Activated CD8-positive, alpha-beta memory T cell treated with anti-CD3 and anti-CD28 coated beads for 1 hour (primary cell): Measurements from ENCODE around the gene CFAP410.
"Not testable (repeated sequence)": the region's sequence is repeated elsewhere in the genome, so short reads cannot be mapped to it uniquely, and the experiment has no call there.

Source experiments
- DNase-seq, 2 donors: peaks; one replicate each; pipeline ENCODE4 v3.0.0-alpha.2; 2020; ENCODE audit warnings: low read depth in 1 of 2; ENCODE audit errors: extremely low read depth in 1 of 2

Gene CFAP410

DNA sequence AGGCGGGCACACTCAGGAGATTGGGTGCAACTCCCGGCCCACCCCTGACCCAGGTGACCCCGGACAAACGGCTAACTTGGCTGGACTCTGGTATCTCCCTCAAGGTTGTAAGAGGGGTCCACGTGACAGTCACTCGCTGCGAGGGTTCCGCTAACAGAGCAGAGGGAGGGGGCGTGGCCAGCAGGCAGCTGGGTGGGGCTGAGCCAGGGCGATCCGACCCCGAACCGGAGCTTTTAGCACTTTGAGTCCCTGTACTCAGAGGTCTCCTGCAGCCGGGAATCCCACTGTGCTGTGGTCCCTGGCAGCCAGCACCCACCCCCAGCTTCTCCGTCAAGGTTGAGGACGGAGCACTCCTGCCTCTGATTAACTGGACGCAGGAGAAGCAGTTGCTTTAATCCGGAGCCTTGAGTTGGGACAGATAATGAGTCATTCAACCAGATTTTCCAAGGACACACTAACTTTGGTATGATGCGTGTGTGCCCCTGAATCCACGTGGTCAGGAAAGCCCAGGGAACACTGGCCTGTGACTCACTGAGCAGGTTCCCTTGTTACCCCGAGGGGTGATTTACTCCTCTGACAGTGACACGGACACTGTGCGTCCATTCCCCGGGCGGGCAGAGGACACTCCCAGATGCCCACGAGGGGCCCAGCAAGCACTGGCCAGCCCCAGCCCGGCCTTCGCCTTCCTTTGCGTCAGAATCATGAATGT lies 31.0 kb upstream of the CFAP410 start:
- DNase-seq, result no peak

- no peak for DNase-seq
Observed at GRCh38 chr21:44368711-44369446, 29.7 kb upstream of the CFAP410 start.

DNA sequence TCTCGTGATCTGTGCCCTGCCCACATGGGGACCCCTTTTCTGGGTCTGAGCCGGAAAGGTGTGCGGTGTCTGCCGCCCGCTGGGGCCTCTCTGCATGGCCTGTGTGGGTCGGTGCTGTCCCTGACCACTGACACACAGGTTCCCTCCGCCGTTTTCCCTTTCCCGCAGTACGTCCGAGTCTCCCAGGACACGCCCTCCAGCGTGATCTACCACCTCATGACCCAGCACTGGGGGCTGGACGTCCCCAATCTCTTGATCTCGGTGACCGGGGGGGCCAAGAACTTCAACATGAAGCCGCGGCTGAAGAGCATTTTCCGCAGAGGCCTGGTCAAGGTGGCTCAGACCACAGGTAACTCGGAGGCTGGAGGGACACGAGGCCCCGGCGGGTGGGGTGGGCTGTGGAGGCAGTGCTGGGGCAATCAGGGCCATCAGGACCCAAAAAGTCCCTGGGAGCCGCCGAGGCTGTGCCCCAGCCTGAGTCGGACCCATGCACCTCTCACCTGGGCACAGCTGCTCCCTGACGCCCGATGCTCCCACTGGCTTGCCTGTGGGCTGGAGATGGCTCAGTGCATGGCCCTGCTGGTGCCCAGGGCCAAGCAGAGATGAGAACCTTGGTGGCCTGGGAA lies 27.5 kb upstream of the CFAP410 start:
- no peak for DNase-seq

GRCh38 chr21:44365967-44366585 lies 26.9 kb upstream of the CFAP410 start:
- DNase-seq, result no peak

DNA sequence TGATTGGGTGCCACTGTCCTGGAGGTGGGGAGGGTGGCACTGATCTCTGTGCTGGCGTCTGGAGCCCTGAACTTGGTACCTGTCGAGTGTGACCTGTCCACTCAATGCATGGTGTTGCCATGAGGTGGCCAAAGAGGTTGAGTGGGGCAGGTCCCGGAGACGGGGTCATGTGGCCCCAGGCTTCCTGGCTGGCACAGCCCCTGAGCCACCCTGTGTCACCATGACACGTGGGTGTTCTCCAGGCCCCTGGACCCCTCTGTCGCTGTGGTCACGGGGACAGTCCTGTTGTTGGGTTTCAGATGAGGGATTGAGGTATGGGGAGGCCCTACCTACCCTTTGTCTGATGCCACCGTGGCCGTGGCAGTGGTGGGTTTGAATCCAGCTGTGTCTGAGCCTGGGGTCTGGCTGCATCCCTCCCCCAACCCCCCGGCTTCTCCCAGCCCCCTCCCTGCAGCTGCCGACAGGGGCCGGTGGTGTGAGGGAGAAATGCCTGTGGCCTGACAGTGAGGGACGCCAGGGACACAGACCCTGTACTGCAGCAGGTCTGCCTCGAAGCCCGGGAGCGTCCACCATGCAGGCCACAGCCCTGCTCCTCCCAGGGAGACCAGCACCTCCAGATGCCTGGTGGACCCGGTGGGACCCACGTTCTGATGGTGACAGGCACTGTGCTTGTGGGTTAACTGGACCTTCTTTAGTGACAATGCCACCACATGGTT lies 26.2 kb upstream of the CFAP410 start:
- no peak for DNase-seq

DNA sequence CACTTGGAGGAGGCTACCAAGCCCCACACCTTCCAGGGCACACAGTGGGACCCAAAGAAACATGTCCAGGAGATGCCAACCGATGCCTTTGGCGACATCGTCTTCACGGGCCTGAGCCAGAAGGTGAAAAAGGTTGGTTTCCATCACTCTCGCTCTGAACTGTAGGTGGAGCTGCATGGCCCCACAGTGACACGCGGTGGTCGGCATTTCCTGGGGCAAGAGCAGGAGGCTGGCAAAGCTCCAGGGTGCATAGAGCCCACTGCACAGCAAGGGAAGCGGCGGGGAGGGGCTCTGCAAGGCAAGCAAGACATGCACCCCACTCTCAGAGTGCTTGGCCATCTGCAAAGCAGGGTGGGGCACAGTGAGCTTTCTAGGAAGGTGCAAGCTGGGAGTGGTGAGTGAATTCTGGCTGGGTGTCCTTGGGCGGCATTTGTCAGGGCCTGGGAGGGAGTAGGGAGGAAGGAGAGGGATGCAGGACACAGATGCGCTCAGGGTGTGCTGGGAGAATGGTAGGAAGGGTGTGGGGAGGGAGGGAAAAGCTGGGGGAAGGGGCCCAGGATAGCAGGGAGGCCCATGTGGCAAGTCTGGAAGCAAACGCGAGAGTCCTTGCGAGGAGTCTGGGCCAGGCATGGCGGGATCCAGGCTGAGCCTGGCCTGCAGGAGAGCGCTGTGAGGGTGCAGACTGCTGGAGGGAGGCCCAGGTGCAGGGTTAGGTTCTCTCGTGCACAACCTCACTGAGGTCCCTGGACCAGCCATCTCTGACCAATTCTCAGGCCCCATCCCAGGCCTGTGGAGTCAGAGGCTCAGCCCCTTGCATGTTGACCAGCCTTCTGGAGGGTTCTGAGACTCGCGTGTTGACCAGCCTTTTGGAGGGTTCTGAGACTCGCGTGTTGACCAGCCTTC lies 25.2 kb upstream of the CFAP410 start:
- DNase-seq, result no peak

DNA sequence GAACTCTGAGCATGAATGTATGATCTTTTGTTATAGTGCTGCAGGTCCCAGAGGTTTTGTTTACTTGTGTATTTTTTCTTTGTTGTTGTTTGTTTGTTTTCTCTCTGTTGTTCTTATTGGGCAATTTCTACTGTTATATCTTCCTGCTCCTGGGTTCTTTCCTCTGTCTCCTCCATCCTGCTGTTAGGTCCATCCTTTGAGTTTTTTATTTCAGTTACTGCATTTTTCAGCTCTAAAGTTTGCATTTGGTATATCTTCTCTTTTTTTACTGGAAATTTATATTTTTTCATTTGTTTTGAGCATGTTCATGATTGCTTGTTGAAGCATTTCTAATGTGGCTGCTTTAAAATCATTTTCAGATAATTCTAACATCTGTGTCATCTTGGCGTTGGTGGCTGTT lies 24.1 kb upstream of the CFAP410 start:
- DNase-seq, result no peak

DNA sequence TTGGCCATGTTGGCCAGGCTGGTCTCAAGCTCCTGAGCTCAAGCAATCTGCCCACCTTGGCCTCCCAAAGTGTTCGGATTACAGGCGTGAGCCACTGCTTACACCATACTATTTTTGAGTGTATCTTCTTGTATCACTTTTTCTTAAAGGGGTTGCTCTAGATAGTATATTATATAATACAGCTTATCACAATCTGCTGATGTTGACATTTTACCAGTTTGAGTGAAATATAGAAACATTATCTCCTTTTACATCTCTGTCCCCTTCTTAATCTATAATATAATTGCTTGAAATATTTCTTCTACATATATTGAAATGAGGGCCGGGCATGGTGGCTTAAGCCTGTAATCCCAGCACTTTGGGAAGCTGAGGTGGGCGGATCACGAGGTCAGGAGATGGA lies 22.7 kb upstream of the CFAP410 start:
- not testable (repeated sequence) for DNase-seq

DNA sequence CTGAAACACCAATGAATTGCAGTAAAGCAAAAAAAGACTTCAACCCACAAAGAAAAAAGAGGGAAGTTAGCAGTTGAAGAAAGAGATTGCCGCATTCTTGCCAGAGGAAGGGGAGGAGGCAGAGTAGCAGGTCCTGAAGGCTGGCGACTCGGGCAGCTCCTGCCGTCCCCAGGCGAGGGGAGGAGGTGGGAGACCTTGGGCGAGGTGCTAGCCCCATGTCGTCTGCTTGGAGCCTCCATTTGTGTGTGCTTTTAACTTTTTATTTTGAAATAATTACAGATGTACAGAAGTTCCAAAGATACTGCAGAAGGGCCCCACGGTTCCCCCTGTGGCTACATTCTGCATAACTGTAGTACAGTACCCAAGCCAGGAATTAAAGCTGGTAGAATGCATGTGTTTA lies 21.0 kb upstream of the CFAP410 start:
- no peak for DNase-seq

GRCh38 chr21:44359396-44359795 lies 20.2 kb upstream of the CFAP410 start:
- no peak for DNase-seq

GRCh38 chr21:44357064-44357837 lies 18.1 kb upstream of the CFAP410 start:
- DNase-seq, result no peak

DNA sequence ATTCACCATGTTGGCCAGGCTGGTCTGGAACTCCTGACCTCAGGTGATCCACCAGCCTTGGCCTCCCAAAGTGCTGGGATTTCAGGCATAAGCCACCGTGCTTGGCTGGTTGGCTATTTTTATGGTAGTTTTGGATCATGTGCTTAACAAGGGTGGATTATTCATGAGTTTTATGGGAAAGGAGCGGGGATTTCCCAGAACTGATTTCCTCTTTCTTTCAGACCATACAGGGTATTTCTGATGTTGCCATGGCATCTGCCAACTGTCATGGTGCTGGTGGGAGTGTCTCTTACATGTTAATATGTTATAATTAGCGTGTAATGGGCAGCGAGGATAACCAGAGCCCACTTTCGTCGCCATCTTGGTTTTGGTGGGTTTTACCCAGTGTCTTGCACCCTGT lies 17.4 kb upstream of the CFAP410 start:
- no peak for DNase-seq

DNA sequence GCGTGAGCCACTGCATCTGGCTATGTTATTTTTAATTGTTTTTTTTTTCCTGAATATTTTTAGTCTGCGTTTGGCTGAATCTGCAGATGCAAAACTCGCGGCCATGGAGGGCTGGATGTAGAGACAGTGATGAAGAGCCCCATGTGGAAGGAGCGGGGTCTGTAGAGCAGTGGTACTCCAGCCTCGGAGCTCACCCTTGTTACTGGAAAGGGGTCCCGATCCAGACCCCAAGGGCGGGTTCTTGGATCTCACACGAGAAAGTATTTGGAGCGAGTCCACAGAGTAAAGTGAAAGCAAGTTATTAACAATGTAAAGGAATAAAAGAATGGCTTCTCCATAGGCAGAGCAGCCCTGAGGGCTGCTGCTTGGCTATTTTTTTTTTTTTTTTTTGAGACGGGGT lies 17.0 kb upstream of the CFAP410 start:
- DNase-seq, result no peak

DNA sequence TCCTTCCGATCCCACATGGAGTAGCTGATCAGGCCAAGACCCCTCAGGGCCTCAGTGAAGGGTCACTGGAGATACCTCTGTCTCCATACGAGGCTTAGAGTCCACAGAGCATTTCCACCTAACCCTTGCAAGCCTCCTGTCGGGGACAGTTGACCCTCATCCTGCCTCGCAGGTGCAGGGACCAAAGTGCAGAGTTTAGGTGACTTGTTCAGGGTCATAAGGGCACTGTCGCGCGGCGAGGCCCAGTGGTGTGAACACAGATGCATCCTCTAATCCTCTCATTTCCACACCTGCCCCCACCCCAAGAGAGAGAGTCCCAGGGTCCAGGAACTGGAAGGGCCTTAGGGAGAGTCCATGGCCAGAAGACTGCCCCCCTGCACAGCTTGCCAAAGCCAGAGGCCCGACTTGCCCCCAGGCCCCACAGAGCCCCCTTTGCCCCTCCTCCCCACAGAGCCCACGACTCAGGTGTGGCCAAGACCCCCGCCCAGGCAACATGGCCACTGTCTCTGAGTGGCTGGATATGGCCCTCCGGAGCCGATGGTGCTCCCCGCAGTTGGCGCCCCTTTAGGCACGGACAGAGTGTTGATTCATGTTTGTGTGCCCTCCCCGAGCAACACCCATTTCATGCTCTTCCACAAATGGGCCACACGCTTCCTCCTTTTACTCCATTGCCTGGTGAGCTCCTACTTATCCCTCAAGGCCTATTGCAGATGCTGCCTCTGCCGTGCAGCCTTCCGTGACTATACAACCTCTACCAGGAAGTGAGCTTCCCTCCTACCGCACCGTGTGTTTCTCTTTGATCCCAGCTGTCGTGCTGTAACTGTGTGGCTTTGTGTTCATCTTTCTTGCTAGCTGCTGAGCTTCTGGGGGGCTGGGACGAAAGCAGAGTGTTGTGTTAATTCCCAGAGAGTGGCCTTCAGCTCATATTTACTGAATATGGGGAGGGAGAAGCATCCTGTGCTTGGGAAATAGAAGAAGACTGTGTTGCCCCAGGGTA lies 15.9 kb upstream of the CFAP410 start:
- DNase-seq, result no peak

DNA sequence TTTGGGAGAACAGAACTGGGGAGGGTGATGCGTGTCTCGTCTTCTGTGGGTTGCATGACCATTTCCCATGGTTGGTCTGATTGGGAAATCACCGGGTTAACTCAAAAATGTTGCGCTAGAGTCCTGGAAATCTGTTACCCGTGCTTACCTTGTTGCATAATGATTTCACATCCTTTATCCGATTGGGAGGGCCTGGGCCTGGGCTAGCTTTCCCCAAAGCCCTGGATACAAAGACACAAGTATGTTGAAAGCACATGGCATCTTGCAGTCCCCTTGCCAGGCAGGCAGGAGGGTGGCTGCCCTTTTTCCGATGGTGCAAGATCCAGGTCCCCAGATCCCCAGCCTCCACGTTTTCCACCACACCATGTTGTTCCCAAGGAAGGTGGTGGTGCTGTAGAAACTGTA lies 14.8 kb upstream of the CFAP410 start:
- no peak for DNase-seq

- no peak for DNase-seq
Observed at GRCh38 chr21:44353191-44353970, 14.2 kb upstream of the CFAP410 start, which contains the start of gene TRPM2. Gene TRPM2 (plus strand): TSS chr21:44353621. CDS start chr21:44353701, 80 bp downstream.

- DNase-seq, result no peak
Observed at GRCh38 chr21:44352253-44352860, 13.2 kb upstream of the CFAP410 start.
